ENCODE measurements around the gene MGMT.

DNA sequence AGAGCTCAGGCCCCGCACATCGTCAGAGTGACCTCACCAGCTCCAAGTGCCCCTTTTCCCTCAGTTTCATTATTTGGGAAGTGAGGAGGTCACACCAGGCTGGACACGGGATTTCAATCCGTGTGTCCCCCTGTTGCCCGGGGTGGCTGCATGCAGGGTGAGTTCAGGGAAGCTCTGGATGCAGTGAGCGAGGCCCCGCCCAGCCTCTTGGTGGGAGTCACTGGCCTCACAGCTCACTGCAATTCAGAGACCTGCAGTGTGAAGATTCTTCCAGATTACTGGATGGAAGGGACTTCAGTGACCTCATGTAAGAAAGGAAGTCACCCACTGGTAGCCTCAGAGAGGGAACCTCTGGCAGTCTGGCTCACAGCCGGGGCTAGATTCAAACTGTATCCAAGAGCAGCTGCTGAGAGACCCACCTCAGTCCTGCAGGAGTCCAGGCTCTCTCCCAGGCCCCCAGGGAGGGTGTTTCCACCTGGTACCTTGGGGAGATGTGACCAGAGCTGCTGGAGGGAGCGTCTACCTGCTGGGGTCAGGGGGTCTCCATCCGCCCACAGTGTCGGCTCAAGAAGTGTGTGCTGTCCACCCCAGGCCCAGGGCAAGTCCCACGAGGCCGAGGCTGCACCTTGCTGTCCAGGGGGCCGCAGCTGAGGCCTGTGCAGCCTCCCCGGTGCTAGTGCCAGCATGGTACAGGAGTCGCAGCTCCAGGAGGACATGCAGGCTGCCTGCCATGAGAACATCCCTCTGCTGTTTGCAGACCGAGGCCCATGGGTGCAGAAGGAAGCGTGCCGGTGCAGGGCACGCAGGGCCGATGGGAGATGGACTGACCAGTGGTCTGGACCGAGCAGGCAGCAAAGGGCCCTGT, 54.4 kb downstream of the MGMT start:
- TF ChIP-seq, protein P1, sequence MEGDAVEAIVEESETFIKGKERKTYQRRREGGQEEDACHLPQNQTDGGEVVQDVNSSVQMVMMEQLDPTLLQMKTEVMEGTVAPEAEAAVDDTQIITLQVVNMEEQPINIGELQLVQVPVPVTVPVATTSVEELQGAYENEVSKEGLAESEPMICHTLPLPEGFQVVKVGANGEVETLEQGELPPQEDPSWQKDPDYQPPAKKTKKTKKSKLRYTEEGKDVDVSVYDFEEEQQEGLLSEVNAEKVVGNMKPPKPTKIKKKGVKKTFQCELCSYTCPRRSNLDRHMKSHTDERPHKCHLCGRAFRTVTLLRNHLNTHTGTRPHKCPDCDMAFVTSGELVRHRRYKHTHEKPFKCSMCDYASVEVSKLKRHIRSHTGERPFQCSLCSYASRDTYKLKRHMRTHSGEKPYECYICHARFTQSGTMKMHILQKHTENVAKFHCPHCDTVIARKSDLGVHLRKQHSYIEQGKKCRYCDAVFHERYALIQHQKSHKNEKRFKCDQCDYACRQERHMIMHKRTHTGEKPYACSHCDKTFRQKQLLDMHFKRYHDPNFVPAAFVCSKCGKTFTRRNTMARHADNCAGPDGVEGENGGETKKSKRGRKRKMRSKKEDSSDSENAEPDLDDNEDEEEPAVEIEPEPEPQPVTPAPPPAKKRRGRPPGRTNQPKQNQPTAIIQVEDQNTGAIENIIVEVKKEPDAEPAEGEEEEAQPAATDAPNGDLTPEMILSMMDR (IDR thresholded peaks at IDR 0.05; ENCODE audit: low read depth, low read length, missing input control), result no peak
- TF ChIP-seq, protein P2, sequence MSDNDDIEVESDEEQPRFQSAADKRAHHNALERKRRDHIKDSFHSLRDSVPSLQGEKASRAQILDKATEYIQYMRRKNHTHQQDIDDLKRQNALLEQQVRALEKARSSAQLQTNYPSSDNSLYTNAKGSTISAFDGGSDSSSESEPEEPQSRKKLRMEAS (IDR thresholded peaks at IDR 0.05), result no peak
- no peak for TF ChIP-seq EGR1 (IDR thresholded peaks at IDR 0.05; ENCODE audit: low read depth in 2 of 2)
- TF ChIP-seq TAF1 (conservative IDR thresholded peaks at IDR 0.05), result no peak
- TF ChIP-seq RAD21 (IDR thresholded peaks at IDR 0.05), result no peak
- no peak for TF ChIP-seq FOXA2 (IDR thresholded peaks at IDR 0.05)

Data from liver (tissue), 3 donors.